Forelimb muscle (tissue), 1 donor: ENCODE measurements around the gene TRIM2. TPM values are rescaled to one million over a fixed set of nuclear protein-coding genes. Genes with fewer than 3 reads are reported as not detected.

Experiments used
- DNase-seq: peaks from one replicate; pipeline ENCODE4 v3.0.0-alpha.2; 2013; ENCODE audit warnings: low read depth
- polyA plus RNA-seq: library from polyadenylated mRNA; unstranded; fragments of 120-200 nt; gene quantifications from one replicate; pipeline ENCODE4 v1.2.1, GENCODE V29; 2013; ENCODE audit not compliant: insufficient read length

TRIM2 gene
- polyA plus RNA-seq, 1 donor: 19.2 TPM

DNA sequence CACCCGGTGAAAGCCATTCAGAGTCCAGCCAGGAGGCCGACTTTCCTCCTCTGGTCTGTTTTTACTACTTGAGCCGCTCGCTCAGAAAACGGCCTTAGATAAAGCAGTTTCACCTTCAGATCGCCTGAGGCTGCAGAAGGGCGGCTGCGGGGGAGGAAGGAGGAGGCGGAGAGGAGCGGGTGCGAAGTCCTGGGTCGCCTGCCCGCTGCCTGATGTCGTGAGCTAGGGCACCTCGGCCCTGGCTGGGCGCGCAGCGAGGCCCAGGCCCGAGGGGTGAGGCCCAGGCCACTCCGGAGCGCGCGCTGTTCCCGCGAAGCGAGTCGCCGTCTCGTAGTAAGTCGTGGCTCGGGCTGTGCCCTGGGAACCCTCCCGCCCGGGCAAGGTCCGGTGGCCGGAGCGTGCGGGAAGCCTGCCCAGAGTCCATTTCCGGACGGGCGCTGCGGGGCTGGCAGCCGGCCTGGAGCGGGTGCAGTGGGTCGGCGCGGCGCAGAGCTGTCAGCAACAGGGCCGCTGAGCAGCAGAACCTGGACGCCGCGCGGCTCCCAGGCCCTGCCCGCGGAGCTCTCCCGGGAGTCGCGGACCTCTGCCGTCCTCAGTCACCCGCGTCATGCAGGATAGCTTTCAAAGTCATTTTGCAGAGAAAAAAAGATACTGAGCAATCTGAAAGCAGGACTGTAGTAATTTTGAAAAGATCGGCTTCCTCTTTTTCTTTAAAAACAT is 18.6 kb downstream of the TRIM2 start:
- no peak for DNase-seq

GRCh38 chr4:153223427-153223801 is 19.2 kb downstream of the TRIM2 start:
- DNase-seq: no peak

DNA sequence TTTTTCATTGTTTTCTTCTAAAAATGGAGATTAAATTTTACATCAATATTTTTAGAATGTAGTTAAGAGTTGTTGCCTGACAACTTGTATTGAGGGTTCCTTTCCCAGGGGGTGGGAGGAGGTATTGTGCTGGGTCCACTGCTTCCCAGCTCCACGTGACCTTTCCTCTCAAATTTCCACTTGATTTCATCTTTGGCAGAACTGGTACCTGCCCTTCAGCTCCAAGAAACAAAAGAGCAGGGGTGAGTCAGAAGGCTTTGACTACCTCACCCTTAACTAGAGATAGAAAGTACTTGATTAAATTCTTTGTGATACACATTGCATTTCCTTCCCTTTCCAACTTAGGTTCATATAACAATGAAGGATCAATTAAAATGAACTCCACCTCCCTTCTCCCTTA is 19.7 kb downstream of the TRIM2 start:
- no peak for DNase-seq

GRCh38 chr4:153224474-153224873 is 20.2 kb downstream of the TRIM2 start:
- no peak for DNase-seq

- DNase-seq: no peak
These were observed 23.3 kb downstream of the TRIM2 start for GRCh38 chr4:153227469-153228075.

DNA sequence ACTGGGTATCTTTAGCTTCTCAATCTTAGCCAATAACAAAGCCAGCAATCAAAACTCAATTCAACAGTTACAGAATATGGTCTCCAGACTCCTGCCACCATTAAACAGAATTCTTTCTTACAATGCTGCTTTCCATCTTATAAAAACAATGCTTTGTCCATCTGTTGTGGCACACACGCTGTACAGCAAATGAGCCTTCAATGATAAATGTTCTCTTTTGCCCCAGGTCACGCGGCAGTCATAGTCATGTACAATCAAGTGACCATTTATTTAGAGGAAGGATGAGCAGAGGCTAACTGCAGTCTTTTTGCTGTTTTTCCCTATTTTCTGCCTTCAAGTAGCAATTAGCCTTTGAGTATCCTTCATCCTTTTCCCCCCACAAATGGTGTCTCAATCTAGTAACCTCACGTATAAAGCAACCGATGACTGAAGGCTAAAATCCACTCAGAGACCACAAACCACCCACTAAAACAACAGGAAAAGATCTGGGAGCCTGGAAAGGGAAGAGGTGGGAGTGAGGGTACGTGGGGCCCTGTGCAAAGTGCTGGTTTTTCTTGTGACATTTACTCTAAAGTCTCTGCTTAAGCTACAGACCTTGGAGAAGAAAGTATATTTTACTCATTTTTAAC is 24.4 kb downstream of the TRIM2 start:
- DNase-seq: no peak

GRCh38 chr4:153229545-153229944 is 25.3 kb downstream of the TRIM2 start:
- DNase-seq: no peak

GRCh38 chr4:153232768-153233167 is 28.5 kb downstream of the TRIM2 start:
- DNase-seq: no peak

DNA sequence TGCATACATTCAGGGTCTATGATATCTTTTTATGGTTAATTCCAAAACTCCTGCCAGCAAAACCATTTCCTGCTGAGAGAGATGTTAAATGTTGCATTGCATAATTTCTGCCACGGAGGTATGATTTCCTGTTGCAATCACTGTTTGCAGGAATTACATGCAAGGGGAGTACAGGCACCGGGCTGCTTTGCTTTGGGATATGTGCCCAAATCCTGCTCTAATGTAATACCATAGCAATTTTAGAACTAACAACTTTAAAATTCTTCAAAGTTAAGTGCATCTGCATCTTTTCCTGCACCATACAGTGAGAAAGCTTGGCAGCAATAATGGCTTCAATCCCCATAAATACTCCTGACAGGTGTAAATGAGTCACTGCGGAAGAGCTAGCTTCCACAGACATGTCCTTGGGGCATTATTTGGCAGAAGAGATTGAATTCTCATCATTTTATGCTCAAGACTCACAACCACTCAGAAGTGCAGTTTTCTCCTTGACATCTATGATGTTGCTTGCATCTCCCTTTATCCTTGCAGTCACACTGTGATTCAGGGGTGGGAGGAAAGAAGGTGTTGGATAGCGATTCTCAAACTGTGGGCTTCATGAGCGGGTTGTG is 29.6 kb downstream of the TRIM2 start:
- DNase-seq: peak; percentile 67

- DNase-seq: no peak
These were observed 30.6 kb downstream of the TRIM2 start for GRCh38 chr4:153234885-153235284.

DNA sequence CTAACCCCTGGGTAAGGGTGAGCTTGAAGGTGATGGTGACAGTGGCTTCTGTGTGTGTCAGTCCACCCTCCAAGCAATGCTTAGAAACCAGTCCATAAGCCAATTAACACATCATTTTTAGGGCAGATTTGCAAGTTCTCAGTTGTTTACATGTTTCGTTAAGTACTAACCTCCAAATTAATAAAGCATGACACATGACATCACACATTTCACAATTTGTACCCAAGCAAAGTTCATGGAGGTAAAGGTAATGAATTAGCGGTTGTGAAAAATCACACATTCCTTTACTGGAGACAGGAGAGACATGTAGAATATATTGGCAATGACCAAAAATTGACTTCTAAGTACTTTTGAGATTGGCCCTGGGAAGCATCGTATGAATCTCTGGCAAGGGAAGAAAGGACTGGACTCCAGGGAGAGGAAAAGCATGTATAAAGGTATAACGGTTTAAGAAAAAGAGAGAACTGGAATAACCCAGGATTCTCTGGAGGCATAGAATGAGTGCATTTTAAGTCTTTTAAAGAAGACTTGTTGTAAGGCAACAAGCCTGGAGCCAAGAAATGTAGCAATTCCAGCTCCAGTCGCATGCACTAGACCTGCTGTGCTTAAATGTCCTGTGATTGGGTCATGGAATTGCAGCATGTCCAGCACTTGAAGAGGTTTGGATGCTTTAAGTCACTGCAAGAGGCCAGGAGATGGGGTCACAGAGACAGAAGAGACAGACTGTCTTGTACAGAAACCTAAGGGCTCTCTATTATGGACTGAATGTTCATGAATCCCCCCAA is 34.1 kb downstream of the TRIM2 start:
- no peak for DNase-seq

DNA sequence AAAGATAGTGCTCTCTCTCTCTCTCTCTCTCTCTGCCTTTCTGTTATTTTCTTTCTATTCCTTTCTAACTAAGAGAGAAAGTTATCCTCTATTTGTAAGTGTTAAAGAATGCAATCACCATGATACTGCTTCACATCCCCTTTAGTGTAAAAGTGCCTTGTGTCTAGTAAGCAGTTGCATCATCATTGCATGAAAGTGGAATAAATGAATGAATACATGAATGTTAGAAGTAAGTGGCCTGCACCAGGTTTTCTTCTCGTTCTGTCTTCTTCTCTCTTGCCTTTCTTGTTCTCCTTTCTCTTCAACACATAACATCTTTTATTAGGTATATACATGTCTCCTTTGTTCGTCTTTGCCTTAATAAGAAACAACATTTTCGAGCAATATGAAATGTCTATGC is 35.2 kb downstream of the TRIM2 start:
- no peak for DNase-seq

GRCh38 chr4:153241295-153241694 is 37.1 kb downstream of the TRIM2 start:
- no peak for DNase-seq

DNA sequence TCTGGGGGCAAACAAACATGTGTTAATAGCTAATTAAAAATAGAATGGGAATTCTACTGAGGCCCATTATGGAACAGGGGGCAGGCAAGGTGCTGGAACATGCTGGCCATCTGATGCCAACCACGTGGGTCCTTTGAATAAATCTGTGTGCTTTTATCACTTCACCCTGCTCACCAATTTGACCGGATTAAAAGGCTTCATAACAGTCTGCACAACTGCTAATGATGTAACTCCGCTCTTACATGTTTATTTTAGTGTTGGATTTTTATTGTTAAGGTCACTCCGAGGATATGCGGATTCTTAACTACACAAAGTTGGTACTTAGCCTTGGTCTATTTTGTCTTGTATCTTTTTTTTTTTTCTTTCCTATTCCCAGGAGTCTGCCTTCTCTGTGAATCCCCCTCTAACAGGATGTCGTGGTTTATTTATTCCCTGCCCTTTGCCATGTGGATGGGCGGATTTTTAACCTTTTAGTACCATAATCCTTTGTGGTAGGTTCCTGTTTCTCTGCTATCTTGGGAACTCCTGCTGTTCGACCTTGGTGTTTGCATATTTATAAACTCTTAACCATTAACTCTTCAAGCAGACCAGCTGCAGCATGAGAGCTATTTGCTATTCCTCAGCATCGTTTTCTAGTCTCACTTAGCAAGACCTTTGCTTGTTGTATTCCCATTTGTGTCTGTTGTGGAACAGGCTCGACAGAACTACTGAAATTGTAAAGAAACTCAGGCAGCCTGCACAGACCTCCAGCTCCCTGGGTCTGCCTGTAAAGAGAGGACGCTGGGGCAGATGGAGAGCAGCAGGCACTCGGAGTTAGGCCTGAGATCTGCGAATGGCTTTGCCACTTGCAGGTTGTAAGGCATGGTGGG is 38.0 kb downstream of the TRIM2 start:
- no peak for DNase-seq

GRCh38 chr4:153242839-153243324 is 38.6 kb downstream of the TRIM2 start:
- DNase-seq: no peak

GRCh38 chr4:153243468-153243867 is 39.2 kb downstream of the TRIM2 start:
- no peak for DNase-seq

- no peak for DNase-seq
These were observed 40.7 kb downstream of the TRIM2 start for GRCh38 chr4:153244969-153245368.

DNA sequence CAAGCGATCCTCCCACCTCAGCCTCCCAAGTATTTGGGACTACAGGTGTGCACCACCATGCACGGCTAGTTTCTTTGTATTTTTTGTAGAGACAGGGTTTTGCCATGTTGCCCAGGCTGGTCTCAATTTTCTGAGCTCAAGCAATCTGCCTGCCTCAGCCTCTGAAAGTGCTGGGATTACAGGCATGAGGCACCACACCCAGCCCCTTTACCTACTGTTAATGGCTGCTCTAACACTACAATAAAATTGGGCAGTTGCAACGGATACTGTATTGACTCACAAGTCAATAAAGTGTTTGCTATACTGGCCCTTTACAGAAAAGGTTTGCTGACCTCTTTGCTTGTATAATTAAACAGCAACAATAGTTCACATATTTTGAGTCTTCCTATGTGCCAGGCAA is 41.5 kb downstream of the TRIM2 start:
- no peak for DNase-seq

DNA sequence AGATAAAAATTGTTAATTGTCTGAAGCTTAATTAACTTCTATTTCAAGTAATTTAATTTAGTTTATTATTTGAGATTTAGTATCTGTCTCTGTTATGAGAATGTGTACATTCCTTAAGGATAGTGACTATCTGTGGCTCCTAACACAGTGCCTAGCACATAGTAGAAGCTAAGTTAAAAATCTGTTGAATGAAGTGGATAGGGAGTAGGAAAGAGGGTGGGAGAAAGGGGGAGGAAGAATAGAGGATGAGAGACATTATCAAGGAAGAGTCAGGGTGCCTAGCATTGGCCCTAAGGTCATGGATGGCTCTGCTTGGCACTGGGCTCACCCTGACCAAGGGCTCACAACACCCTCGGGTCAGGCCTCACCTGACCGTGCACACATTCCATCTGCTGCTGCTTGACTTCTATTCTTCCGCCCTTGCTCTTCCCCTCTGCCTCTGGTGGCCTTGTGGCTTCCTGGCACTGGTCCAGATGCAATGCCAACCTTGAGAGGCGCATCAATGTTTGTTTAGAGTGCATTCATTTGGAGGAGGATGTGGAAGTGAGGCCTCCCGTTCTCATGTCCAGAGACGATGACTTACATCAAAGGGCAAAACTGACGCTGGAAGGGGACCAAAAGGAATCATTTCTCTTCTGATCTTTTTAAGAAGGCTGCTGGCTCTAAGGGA is 42.3 kb downstream of the TRIM2 start:
- no peak for DNase-seq

DNA sequence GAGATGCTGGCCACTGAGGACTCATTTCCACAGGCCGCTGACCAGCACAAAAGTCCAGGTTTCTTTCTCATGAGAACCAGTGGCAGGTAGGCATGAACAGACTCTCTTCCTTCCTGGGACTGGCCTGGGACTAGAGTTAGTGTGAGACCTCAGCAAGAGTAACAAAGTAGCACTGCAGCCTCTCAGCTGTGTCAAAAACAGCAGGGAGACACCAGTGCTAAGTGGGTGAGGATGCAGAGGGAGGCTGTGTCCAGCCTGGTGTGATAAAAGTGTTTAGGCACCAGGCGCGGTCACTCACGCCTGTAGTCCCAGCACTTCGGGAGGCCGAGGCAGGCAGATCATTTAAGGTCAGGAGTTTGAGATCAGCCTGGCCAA is 42.9 kb downstream of the TRIM2 start:
- no peak for DNase-seq
